K562 (cell line): Measurements from ENCODE around the gene PBX4. TPM values are rescaled to one million over a fixed set of nuclear protein-coding genes. Genes with fewer than 3 reads are reported as not detected.

ENCODE experiments used
- ATAC-seq: fragments of 200-7000 bp; cut with Tn5 transposase; 3 replicates; pipeline ENCODE4 v1.9.1; 2020; ENCODE audit warnings: moderate library complexity
- Bru-seq: library from RNA; stranded (reverse); fragments of 400-500 nt; gene quantifications from one replicate; lab custom pipeline; 2021; lab: Mats Ljungman, UMichigan
- BruChase-seq, 2 experiments: library from RNA; stranded (reverse); fragments of 400-500 nt; gene quantifications; one replicate each; lab custom pipeline; 2021; lab: Mats Ljungman, UMichigan
- BruUV-seq: library from RNA; stranded (reverse); fragments of 400-500 nt; replicated peaks from 2 replicates; lab custom pipeline; 2021; lab: Mats Ljungman, UMichigan
- CTCF ChIA-PET: fragments of 300-600 bp; formaldehyde crosslinking; extraction: SDS; loops from one replicate; lab custom pipeline; 2021; ENCODE audit warnings: low intra/inter-chr PET ratio; lab: Yijun Ruan, JAX
- POLR2A ChIA-PET: fragments of 300-600, 350-650 bp; sonication (Branson Sonifier 250); formaldehyde crosslinking; extraction: SDS; loops from one replicate; lab custom pipeline; 2021; ENCODE audit warnings: antibody characterized with exemption, inconsistent platforms; lab: Yijun Ruan, JAX
- DNase-seq, 4 experiments: peaks; one replicate each; pipeline versions ENCODE4 v3.0.0 to v3.0.0-alpha.2; 2011 to 2018; ENCODE audit warnings: low spot score in 3 of 4, mixed read lengths in 3 of 4; ENCODE audit errors: extremely low read depth in 1 of 4
- FAIRE-seq: peaks from 2 replicates; lab custom pipeline; 2011; peaks lifted over from hg19 to GRCh38; lab: Jason Lieb, UNC
- H2AFZ ChIP-seq: 2 replicates; pipeline ENCODE4 v1.6.0; 2011; ENCODE audit warnings: low read depth, low read length, control low read depth, inconsistent platforms
- H3K27ac ChIP-seq: fragments of 200-600 bp; 3 replicates; pipeline ENCODE4 v1.8.0; 2011; ENCODE audit warnings: low read depth, mild to moderate bottlenecking, control low read depth, inconsistent platforms, low read length, moderate library complexity, mixed read lengths; ENCODE audit errors: extremely low read depth
- H3K27me3 ChIP-seq, 2 experiments: fragments of 300-600 bp in 1 of 2; 2 replicates in 1 of 2; 3 replicates in 1 of 2; pipeline versions ENCODE4 v1.6.0 to v1.8.0; 2011; ENCODE audit warnings: inconsistent platforms in 2 of 2, low read length in 2 of 2, mild to moderate bottlenecking in 1 of 2, mixed read lengths in 1 of 2, moderate library complexity in 1 of 2; ENCODE audit not compliant: control insufficient read depth in 2 of 2, insufficient read depth in 2 of 2
- H3K36me3 ChIP-seq: fragments of 300-600 bp; 3 replicates; pipeline ENCODE4 v1.8.0; 2011; ENCODE audit warnings: mild to moderate bottlenecking, low read length, inconsistent platforms; ENCODE audit not compliant: control insufficient read depth, insufficient read depth
- H3K4me1 ChIP-seq, 2 experiments: fragments of 200-600 bp in 1 of 2; replicated peaks in 1 of 2; 2 replicates in 1 of 2; 3 replicates in 1 of 2; pipeline versions ENCODE4 v1.5.1 to v1.8.0; 2011; ENCODE audit warnings: inconsistent platforms in 2 of 2, low read length in 2 of 2, mild to moderate bottlenecking in 1 of 2, mixed read lengths in 1 of 2, moderate library complexity in 1 of 2; ENCODE audit not compliant: control insufficient read depth in 2 of 2, insufficient read depth in 2 of 2
- H3K4me2 ChIP-seq: 2 replicates; pipeline ENCODE4 v1.6.1; 2011; ENCODE audit warnings: low read length, control low read depth, inconsistent platforms, mixed read lengths; ENCODE audit not compliant: insufficient read depth
- H3K4me3 ChIP-seq: fragments of 200-600 bp; sonication (generic), shearing (Covaris generic); 2 replicates; pipeline ENCODE4 v1.5.1; 2016; ENCODE audit warnings: control low read depth, inconsistent platforms
- H3K79me2 ChIP-seq: fragments of 200-600 bp; 3 replicates; pipeline ENCODE4 v1.8.0; 2011; ENCODE audit warnings: low read length, inconsistent platforms; ENCODE audit not compliant: control insufficient read depth, insufficient read depth
- H3K9ac ChIP-seq, 2 experiments: 2 replicates each; pipeline versions ENCODE4 v1.6.0 to v1.6.1; 2011; ENCODE audit warnings: low read depth in 2 of 2, low read length in 2 of 2, control low read depth in 1 of 2, inconsistent platforms in 1 of 2, mild to moderate bottlenecking in 1 of 2, mixed read lengths in 1 of 2; ENCODE audit not compliant: insufficient read depth in 1 of 2
- H3K9me1 ChIP-seq: one replicate; pipeline ENCODE4 v1.6.0; 2011; ENCODE audit warnings: inconsistent platforms, mild to moderate bottlenecking, low read length, moderate library complexity; ENCODE audit not compliant: control insufficient read depth, insufficient read depth
- H3K9me3 ChIP-seq: replicated peaks from 2 replicates; pipeline ENCODE4 v1.5.1; 2011; ENCODE audit warnings: low read depth, low read length, inconsistent platforms; ENCODE audit not compliant: control insufficient read depth, insufficient read depth
- H4K20me1 ChIP-seq: replicated peaks from 2 replicates; pipeline ENCODE4 v1.6.1; 2011; ENCODE audit warnings: low read length, inconsistent platforms, mixed read lengths; ENCODE audit not compliant: control insufficient read depth, insufficient read depth
- ATF7 ChIP-seq: fragments of 450-650 bp; IDR thresholded peaks from 2 replicates; pipeline ENCODE4 v1.7.1; 2014; ENCODE audit warnings: mild to moderate bottlenecking, moderate library complexity
- KDM1A ChIP-seq, 2 experiments: fragments of 450-650 bp; IDR thresholded peaks; 2 replicates each; pipeline ENCODE4 v1.6.1; 2016; ENCODE audit warnings: mild to moderate bottlenecking in 2 of 2
- L3MBTL2 ChIP-seq: fragments of 450-650 bp; IDR thresholded peaks from 2 replicates; pipeline ENCODE4 v1.6.1; 2016; ENCODE audit warnings: mild to moderate bottlenecking, moderate library complexity
- MAFK ChIP-seq: IDR thresholded peaks from 2 replicates; pipeline ENCODE4 v1.6.1; 2011; ENCODE audit warnings: low read length, improper control_type of control experiment
- MBD2 ChIP-seq: sonication (generic); IDR thresholded peaks from 2 replicates; pipeline ENCODE4 v1.6.1; 2016; ENCODE audit warnings: low read depth, borderline replicate concordance
- NCOA6 ChIP-seq: fragments of 450-650 bp; IDR thresholded peaks from 2 replicates; pipeline ENCODE4 v1.6.1; 2017; ENCODE audit warnings: mild to moderate bottlenecking
- NRF1 ChIP-seq, 2 experiments: fragments of 450-650 bp; IDR thresholded peaks in 1 of 2; conservative IDR thresholded peaks in 1 of 2; 2 replicates each; pipeline ENCODE4 v1.6.1; 2014; ENCODE audit warnings: mild to moderate bottlenecking in 2 of 2
- RCOR1 ChIP-seq, 2 experiments: IDR thresholded peaks; 2 replicates each; pipeline ENCODE4 v1.6.1; 2012; ENCODE audit warnings: low read depth in 2 of 2, low read length in 2 of 2, borderline replicate concordance in 1 of 2, improper control_type of control experiment in 1 of 2
- ZC3H4 ChIP-seq: sonication (generic); formaldehyde crosslinking; IDR thresholded peaks from 2 replicates; pipeline ENCODE4 v1.9.0; 2021; ENCODE audit warnings: missing genetic modification reagents, borderline replicate concordance
- ZNF263 ChIP-seq: sonication (generic); formaldehyde crosslinking; IDR thresholded peaks from 2 replicates; pipeline ENCODE4 v1.8.0; 2022; ENCODE audit warnings: mild to moderate bottlenecking, missing genetic modification reagents, borderline replicate concordance
- WGBS: fragments of 100-300 bp; shearing (Covaris generic); methylation state at CpG from one replicate; pipeline ENCODE4 v1.1.6; 2016; ENCODE audit warnings: low coverage, mixed read lengths; ENCODE audit not compliant: insufficient coverage; ENCODE audit errors: missing lambda C conversion rate; 5-methylcytosine and 5-hydroxymethylcytosine counted together
- in situ Hi-C: fragments of 300-500 bp; cut with MboI; formaldehyde crosslinking; loops from 4 replicates; pipeline ENCODE4 v1.15.0; 2018; ENCODE audit warnings: inconsistent platforms, mixed read lengths
- intact Hi-C: fragments of 100-400 bp; cut with micrococcal nuclease; formaldehyde crosslinking; loops from 2 replicates; pipeline ENCODE4 v1.14.2; 2022
- long read RNA-seq, 3 experiments: library from polyadenylated mRNA in 2 of 3; library from RNA in 1 of 3; unstranded in 2 of 3; stranded (forward) in 1 of 3; transcript quantifications; one replicate each; pipeline ENCODE4 v2.0.0, GENCODE V29; 2019 to 2022
- polyA minus RNA-seq, 3 experiments: library from RNA; depleted of rRNA, polyadenylated mRNA; stranded (reverse); fragments of >200 nt; gene quantifications; 2 replicates each; pipeline ENCODE4 v1.2.3, GENCODE V29; 2011
- polyA plus RNA-seq, 8 experiments: library from polyadenylated mRNA; depleted of rRNA in 4 of 8; stranded (reverse) in 5 of 8; unstranded in 3 of 8; fragments of >200 nt; fragmentation: Nextera tagmentation in 2 of 8; fragmentation: Illumina TruSeq in 1 of 8; extraction: Ambion mirVana in 2 of 8; extraction: Trizol in 1 of 8; gene quantifications; 2 replicates each; pipeline versions ENCODE4 v1.2.1 to v1.2.3, GENCODE V29; 2011 to 2014; ENCODE audit warnings: inconsistent platforms in 1 of 8, missing spikeins in 1 of 8
- total RNA-seq, 7 experiments: library from RNA; depleted of rRNA in 6 of 7; stranded (reverse); fragments of >200 nt in 6 of 7; fragmentation: Illumina TruSeq in 2 of 7; extraction: Trizol in 2 of 7; gene quantifications; 2 replicates each; pipeline versions ENCODE4 v1.2.1 to v1.2.3, GENCODE V29; 2011 to 2021; ENCODE audit warnings: low replicate concordance in 1 of 7
- TF ChIP-seq, protein P1 (sequence below), 2 experiments: IDR thresholded peaks; 2 replicates each; pipeline ENCODE4 v1.6.1; 2011; ENCODE audit warnings: borderline replicate concordance in 1 of 2, control low read depth in 1 of 2, low read depth in 1 of 2, low read length in 1 of 2, mild to moderate bottlenecking in 1 of 2, mixed read lengths in 1 of 2, moderate library complexity in 1 of 2; ENCODE audit not compliant: insufficient read depth in 1 of 2, insufficient read length in 1 of 2, poor library complexity in 1 of 2, severe bottlenecking in 1 of 2; ENCODE audit errors: extremely low read depth in 1 of 2

The PBX4 gene, protein sequence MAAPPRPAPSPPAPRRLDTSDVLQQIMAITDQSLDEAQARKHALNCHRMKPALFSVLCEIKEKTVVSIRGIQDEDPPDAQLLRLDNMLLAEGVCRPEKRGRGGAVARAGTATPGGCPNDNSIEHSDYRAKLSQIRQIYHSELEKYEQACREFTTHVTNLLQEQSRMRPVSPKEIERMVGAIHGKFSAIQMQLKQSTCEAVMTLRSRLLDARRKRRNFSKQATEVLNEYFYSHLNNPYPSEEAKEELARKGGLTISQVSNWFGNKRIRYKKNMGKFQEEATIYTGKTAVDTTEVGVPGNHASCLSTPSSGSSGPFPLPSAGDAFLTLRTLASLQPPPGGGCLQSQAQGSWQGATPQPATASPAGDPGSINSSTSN
- 4.4 and 8.4 TPM in 2 replicates for total RNA-seq (2011; cell fraction: chromatin; rRNA removed; ENCODE audit: low replicate concordance)
- total RNA-seq (2011; cell fraction: nucleolus; rRNA removed): 4.8 and 5.3 TPM in 2 replicates
- 3.2 and 4.2 TPM in 2 replicates for total RNA-seq (2011; cell fraction: nucleoplasm; rRNA removed)
- total RNA-seq (2014; rRNA removed) (1.2 and 2.2 TPM in 2 replicates), total RNA-seq (2014; rRNA removed; fragmentation: Illumina TruSeq; extraction: Trizol) (0.73 and 0.86 TPM in 2 replicates), total RNA-seq (2015; rRNA removed; fragmentation: Illumina TruSeq; extraction: Trizol) (2.0 and 2.1 TPM in 2 replicates), total RNA-seq (2021) (2.0 and 2.1 TPM in 2 replicates), polyA plus RNA-seq (2011; rRNA removed) (2.7 and 3.1 TPM in 2 replicates), polyA plus RNA-seq (2014; fragmentation: Illumina TruSeq; extraction: Trizol) (0.92 and 2.5 TPM in 2 replicates), polyA plus RNA-seq (2014; fragmentation: Nextera tagmentation; extraction: Ambion mirVana) (under 1 TPM in 1 of 2 experiments, not detected in 1; 0.11 TPM), polyA plus RNA-seq (2014; rRNA removed) (3.8 and 5.9 TPM in 2 replicates), polyA minus RNA-seq (2011; rRNA and poly(A)+ RNA removed) (0.98 and 1.0 TPM in 2 replicates), Bru-seq, nascent RNA (percentile 49 among the genes with signal in this experiment), BruChase-seq, experiment 1, labeled RNA remaining after a 2-hour chase (percentile 45 among the genes with signal in this experiment), BruChase-seq, experiment 2, labeled RNA remaining after a 6-hour chase (percentile 46 among the genes with signal in this experiment)
- polyA plus RNA-seq (2011; cell fraction: cytosol; rRNA removed): 2.3 and 3.1 TPM in 2 replicates
- 5.2 and 12.2 TPM in 2 replicates for polyA plus RNA-seq (2011; cell fraction: nucleus; rRNA removed)
- polyA plus RNA-seq (2012): 2.0 and 4.6 TPM in 2 replicates
- polyA minus RNA-seq (2011; cell fraction: cytosol; rRNA and poly(A)+ RNA removed): 1.8 TPM in 1 of 2 replicates, not detected in the other
- polyA minus RNA-seq (2011; cell fraction: nucleus; rRNA and poly(A)+ RNA removed): 3.2 and 3.4 TPM in 2 replicates
- long read RNA-seq, experiment 1, partial matches to known transcripts: 1 of 2 reads
- long read RNA-seq, experiment 1, other reads (novel, unspliced or antisense): 1 of 2 reads
- long read RNA-seq, experiment 2, partial matches to known transcripts: 0 of 1 reads
- long read RNA-seq, experiment 2, other reads (novel, unspliced or antisense): 0 of 1 reads
- long read RNA-seq, experiment 3, partial matches to known transcripts: 0 of 1 reads
- long read RNA-seq, experiment 3, other reads (novel, unspliced or antisense): 0 of 1 reads

DNA sequence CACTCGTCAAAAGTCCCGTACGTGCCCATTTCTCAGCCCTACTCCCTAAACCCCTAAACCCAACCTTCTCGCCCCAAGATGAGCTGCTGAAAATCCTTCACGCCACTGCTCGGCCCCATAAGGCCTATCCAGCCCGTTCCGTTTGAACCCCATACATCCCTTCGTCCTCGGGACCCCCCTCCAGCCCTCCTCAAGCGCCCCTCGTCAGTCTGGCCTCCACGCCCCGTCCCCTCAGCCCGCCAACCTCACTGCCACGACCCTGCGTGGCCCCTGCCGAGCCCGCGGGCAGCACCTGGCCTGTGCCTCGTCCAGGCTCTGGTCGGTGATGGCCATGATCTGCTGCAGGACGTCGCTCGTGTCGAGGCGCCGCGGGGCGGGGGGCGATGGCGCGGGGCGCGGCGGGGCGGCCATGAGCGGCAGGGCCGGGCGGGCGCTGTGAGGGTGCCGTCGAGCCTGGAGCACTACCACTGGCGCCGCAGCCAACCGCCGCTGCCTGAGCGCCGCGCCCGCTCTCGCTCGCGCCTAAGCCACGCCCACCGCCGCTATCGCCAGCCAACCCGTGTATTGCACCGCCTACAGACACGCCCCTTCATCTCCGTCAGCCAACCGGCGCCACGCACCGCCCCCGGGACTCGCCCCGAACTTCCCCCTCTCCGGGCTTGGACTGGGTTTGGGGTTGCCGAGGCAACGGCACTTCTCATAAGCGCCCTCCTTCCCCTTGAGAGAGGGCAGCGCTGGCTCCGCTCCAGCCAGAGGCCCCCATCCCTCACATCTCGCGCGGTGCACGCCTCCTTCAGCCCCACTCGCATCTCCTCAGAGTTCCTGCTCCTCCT is at the start of gene PBX4:
PBX4 (minus strand) TSS at position 469 of the 833 bp plus-strand sequence; CDS start at position 411, 58 bp downstream.
- peak within 1 kb of the TSS; percentile 74 for H3K4me2 ChIP-seq
- H3K79me2 ChIP-seq: no peaks in the 10 kb centered on the region
- peaks cover 5 to 20% of the 10 kb centered on the region in 2 experiments for H3K4me1 ChIP-seq
- H2AFZ ChIP-seq: peak within 1 kb of the TSS; percentile 88
- DNase-seq (peak; percentile 96 to 99 (median 98)), FAIRE-seq (peak; percentile 91), ATAC-seq (peak; percentile 99)
- CTCF ChIA-PET: no interaction called here
- TSS peak; percentile 51 for BruUV-seq
- no peaks in the 10 kb centered on the region for H3K9me1 ChIP-seq
- peak within 1 kb of the TSS; percentile 39 to 85; a peak in 3 of 4 replicates for H3K9ac ChIP-seq
- H3K4me3 ChIP-seq: peak within 1 kb of the TSS; percentile 45
- intact Hi-C loops (no loop called here), in situ Hi-C loops (no loop called here)
- WGBS: 10% methylated on average over 61 of the region's 80 CpGs
- H3K9me3 ChIP-seq: no peaks in the 10 kb centered on the region
- no peaks in the 10 kb centered on the region for H3K36me3 ChIP-seq
- no peaks in the 10 kb centered on the region for H4K20me1 ChIP-seq
- POLR2A ChIA-PET: interaction anchor here (1.0 to 1.3 kb wide), 2 partner anchors 13 to 16 kb away, joined by 3 to 5 read pairs; no protein-coding TSS in a partner anchor
- no peaks in the 10 kb centered on the region for H3K27me3 ChIP-seq
- H3K27ac ChIP-seq: peak within 1 kb of the TSS; percentile 65; the same call in 1 of the 3 replicates
- TF ChIP-seq MBD2: peak; percentile 57; the same call in 1 of the 2 replicates
- TF ChIP-seq NRF1 (conservative IDR thresholded peaks at IDR 0.05 in 1 of 2, IDR thresholded peaks at IDR 0.05 in 1 of 2): peak; percentile 77 to 83
- TF ChIP-seq ZNF263 (CRISPR knock-in tag): peak; percentile 32; the same call in 1 of the 2 replicates
- peak; percentile 76; the same call in 1 of the 2 replicates for TF ChIP-seq NCOA6
- peak; percentile 64 for TF ChIP-seq ATF7
- TF ChIP-seq, protein P1, sequence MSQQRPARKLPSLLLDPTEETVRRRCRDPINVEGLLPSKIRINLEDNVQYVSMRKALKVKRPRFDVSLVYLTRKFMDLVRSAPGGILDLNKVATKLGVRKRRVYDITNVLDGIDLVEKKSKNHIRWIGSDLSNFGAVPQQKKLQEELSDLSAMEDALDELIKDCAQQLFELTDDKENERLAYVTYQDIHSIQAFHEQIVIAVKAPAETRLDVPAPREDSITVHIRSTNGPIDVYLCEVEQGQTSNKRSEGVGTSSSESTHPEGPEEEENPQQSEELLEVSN (IDR thresholded peaks at IDR 0.05; ENCODE audit: borderline replicate concordance in 1 of 2, extremely low read depth in 1 of 2, insufficient read depth in 1 of 2, insufficient read length in 1 of 2, low read depth in 1 of 2, low read length in 1 of 2, poor library complexity in 1 of 2, severe bottlenecking in 1 of 2): peak; percentile 88 to 97
- TF ChIP-seq ZC3H4: 0 out of 2 replicates have a peak, but pooled peaks have one; percentile 56
- TF ChIP-seq KDM1A (IDR thresholded peaks at IDR 0.05): no peak
- no peak for TF ChIP-seq MAFK
- TF ChIP-seq RCOR1 (IDR thresholded peaks at IDR 0.05; ENCODE audit: borderline replicate concordance in 1 of 2, low read depth in 2 of 2, low read length in 2 of 2): peak in 1 of 2 experiments; percentile 33; a peak in 1 of 4 replicates
- peak; percentile 94 for TF ChIP-seq L3MBTL2
